ENCODE data around the gene ADGRV1.
"Not testable (repeated sequence)": the region's sequence is repeated elsewhere in the genome, so short reads cannot be mapped to it uniquely, and the experiment has no call there.

The ADGRV1 gene

DNA sequence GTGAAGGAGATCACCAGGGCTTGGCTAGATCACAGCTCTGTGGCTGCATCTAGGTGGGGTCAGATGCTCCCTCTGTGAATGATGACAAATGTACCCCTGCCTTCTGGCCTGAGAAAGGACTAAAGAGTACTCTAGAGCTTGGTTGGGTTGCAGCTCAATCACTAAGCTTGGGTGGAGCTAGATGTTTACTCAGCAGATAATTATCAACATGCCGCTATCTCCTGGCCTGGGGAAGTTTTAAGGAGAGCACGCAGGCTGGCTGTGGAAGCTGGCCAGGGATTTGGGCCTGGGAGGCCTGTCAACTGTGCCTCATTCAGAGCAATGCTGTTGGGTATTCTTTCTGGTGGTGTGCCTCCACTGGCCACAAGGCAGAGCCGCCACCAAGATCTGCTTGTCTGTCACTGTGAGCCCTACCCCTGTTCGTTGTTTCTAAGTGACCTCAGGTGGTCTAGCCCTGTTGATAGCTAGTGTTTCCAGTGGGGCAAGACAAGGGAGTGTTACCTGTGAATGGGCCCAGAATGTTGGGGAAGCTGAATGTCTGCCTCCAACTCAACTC, 181.7 kb downstream of the ADGRV1 start:
- DNase-seq (ENCODE audit: low spot score): no peak

GRCh38 chr5:90741022-90741564, 182.5 kb downstream of the ADGRV1 start:
- no peak for DNase-seq (ENCODE audit: low spot score)

GRCh38 chr5:90746119-90746518, 187.5 kb downstream of the ADGRV1 start:
- no peak for DNase-seq (ENCODE audit: low spot score)

DNA sequence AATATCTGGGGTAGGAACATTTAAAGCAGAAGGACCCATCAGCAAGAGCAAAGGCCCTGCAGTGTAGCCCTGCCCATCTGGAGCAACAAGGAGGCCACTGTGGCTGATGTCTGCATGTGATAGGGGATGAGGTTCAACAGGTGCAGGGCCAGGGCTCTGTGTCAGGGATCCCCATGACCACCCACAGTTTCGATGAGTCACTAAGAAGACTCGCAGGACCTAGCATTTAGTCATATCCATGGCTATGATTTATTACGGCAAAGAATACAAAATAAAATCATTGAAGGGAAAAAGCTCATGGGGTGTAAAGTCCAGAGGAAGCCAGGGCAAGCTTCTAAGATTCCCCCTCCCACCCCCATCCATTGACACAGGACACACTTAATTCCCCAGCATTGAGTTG, 188.6 kb downstream of the ADGRV1 start:
- DNase-seq (ENCODE audit: low spot score): no peak

- no peak for DNase-seq (ENCODE audit: low spot score)
These were observed 189.1 kb downstream of the ADGRV1 start for GRCh38 chr5:90747693-90748092.

DNA sequence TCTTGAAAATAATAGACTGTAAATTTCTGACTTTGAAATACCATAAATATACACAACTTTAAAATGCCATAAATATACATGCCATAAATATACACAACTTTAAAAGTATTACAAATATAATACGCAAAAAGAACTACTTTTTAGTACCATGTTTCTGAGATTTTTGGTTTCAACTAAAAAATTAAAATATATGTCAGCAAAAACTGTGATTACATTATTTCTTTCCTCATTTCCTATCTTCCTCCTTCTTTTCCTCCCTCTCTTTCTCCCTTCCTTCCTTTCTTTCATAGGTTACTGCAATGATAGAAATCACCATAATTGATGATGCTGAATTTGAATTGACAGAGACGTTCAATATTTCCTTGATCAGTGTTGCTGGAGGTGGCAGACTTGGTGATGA, 200.5 kb downstream of the ADGRV1 start:
- DNase-seq (ENCODE audit: low spot score): no peak

GRCh38 chr5:90767710-90768109, 209.1 kb downstream of the ADGRV1 start:
- DNase-seq (ENCODE audit: low spot score): no peak

DNA sequence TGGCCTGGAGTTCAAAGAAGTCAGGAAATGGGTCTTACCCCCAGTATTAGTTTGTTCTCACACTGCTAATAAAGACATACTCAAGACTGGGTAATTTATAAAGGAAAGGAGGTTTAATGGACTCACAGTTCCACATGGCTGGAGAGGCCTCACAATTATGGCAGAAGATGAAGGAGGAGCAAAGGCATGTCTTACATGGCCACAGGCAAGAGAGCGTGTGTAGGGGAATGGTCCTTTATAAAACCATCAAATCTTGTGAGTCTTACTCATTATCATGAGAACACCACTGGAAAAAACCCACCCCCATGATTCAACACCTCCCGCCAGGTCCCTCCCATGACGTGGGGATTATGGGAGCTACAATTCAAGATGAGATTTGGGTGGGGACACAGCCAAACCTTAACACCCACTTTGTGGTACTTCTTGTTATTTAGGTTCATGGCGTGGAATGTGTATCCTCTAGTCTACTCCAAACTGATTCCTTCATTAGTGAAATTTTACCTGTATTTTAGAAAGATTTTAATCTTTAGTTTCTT, 211.5 kb downstream of the ADGRV1 start:
- DNase-seq (ENCODE audit: low spot score): not testable (repeated sequence)

DNA sequence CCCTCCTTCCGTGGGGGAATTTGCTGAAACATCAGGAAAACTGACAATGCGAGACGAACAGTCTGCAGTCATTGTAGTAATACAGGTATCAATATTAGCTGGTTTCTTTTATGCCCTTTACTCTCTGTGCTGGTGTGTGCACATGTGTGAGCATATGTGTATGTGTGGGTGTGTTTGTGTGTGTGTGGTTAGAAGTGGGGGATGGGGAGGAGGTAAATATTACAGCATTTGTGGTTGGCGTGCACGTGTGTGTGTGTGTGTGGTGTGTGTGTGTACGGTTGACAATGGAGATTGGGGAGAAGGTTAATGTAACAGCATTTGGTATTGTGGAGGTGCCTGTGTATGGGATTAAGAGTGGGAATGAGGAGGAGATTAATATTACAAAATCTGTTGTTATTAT, 219.4 kb downstream of the ADGRV1 start:
- DNase-seq (ENCODE audit: low spot score): no peak

- DNase-seq (ENCODE audit: low spot score): peak; percentile 64
These were observed 225.1 kb downstream of the ADGRV1 start for GRCh38 chr5:90783460-90784333.

DNA sequence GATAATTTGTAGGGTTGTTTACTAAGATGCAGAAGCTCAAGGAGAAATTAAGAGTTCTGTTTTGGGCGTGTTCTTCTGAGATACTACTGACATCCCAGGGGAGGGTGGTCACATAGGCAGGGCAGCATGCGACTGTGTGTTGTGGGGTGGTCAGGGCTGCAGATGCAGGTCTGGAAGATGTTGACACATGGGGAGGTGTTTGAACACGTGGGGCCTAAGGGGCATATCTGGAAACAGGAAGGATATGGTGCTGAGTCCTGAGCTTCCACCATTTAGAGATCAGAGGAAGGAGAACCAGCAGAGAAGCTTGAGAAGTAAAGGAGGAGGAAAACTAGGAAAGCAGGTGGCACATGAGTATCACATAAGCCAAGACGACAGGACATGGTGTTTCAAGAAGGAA, 228.2 kb downstream of the ADGRV1 start:
- DNase-seq (ENCODE audit: low spot score): no peak

- no peak for DNase-seq (ENCODE audit: low spot score)
These were observed 234.1 kb downstream of the ADGRV1 start for GRCh38 chr5:90792725-90793124.

- no peak for DNase-seq (ENCODE audit: low spot score)
These were observed 234.6 kb downstream of the ADGRV1 start for GRCh38 chr5:90793183-90793582.

GRCh38 chr5:90796919-90797318, 238.3 kb downstream of the ADGRV1 start:
- DNase-seq (ENCODE audit: low spot score): not testable (repeated sequence)

DNA sequence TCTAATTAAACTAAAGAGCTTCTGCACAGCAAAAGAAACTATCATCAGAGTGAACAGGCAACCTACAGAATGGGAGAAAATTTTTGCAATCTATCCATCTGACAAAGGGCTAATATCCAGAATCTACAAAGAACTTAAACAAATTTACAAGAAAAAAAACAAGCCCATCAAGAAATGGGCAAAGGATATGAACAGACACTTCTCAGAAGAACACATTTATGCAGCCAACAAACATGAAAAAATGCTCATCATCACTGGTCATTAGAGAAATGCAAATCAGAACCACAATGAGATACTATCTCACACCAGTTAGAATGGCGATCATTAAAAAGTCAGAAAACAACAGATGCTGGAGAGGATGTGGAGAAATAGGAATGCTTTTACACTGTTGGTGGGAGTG, 241.5 kb downstream of the ADGRV1 start:
- DNase-seq (ENCODE audit: low spot score): not testable (repeated sequence)

DNA sequence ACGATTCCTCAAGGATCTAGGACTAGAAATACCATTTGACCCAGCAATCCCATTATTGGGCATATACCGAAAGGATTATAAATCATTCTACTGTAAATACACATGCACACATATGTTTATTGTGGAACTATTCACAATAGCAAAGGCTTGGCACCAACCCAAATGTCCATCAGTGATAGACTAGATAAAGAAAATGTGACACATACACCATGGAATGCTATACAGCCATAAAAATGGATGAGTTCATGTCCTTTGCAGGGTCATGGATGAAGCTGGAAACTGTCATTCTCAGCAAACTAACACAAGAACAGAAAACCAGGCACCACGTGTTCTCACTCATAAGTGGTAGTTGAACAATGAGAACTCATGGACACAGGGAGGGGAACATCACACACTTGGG, 241.9 kb downstream of the ADGRV1 start:
- DNase-seq (ENCODE audit: low spot score): not testable (repeated sequence)

GRCh38 chr5:90802474-90803317, 244.1 kb downstream of the ADGRV1 start:
- no peak for DNase-seq (ENCODE audit: low spot score)

DNA sequence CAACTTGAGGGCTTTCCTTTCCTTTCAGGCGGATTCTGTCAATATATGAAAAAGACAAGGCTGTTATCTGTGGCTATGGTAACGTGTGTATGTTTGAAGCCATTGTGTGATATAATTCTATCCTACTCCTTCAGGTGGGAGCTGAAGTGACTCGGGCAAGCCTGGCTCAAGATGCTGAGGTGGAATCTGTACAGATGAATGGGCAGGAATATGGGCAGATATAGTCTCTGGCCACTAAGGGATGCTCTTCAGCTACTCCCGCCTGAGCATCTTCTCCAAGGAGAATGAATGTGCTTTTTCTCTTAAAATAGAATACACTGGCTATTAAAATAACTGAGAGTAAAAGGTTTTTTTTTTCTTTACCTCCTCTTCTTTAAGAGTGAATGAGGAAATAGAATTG, 244.8 kb downstream of the ADGRV1 start:
- DNase-seq (ENCODE audit: low spot score): no peak

DNA sequence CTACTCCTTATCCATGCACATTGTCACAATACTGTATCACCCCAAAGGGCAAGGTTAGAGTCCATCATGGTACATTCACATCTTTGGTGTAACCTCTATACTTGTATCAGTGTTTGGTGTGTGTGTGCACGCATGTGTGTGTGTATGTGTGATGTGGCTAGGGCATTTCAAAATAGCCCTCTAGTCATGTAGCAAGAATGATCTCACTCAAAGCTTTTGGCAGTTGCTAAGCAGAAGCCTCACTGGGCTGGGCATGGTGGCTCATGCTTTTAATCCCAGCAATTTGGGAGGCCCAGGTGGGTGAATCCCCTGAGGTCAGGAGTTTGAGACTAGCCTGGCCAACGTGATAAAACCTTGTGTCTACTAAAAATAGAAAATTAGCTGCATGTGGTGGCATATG, 245.3 kb downstream of the ADGRV1 start:
- DNase-seq (ENCODE audit: low spot score): no peak

GRCh38 chr5:90807496-90807895, 248.9 kb downstream of the ADGRV1 start:
- no peak for DNase-seq (ENCODE audit: low spot score)

DNA sequence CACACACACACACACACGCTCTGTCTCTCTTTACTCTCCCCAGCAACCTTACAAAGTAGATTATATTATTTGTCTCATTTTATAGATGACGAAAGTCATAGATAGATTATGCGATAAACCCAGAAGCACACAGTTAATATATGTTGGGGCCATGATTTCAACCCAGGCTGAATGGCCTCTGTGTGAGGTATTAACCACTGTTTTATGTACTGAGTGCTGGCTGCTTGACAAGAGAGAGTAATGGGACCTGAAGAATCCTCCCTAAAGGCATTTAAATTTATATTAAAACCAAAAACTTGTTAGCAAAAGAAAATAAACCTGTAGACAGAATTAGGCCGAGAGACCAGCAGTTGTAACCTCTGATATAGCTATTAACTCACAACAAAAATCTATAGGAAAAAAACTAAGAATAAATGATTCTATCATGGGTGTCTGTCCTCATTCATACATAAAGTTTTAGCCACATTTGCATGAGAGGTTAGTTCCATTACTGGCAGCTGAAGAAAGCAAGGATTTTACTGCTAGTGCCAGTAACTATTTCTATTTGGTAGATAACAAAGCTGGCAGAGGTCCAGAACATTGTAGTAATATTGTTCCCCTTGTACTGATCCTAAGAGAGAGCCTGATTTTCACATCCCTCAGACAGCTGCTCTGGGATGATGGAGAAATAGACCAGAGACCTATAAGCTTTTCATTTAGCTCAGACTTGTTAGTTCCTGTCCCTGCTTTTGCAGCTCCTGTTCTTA, 250.9 kb downstream of the ADGRV1 start:
- no peak for DNase-seq (ENCODE audit: low spot score)

DNA sequence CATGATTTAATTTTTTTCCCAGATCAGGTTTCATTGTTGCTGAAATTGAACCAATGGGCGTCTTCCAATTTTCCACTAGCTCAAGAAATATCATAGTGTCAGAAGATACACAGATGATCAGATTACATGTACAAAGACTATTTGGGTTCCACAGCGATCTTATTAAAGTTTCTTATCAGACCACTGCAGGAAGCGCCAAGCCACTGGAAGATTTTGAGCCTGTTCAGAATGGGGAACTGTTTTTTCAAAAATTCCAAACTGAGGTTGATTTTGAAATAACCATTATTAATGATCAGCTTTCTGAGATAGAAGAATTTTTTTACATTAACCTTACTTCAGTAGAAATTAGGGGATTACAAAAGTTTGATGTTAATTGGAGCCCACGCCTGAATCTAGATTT, 251.6 kb downstream of the ADGRV1 start:
- no peak for DNase-seq (ENCODE audit: low spot score)

Data from hematopoietic multipotent progenitor cell treated with erythropoietin and hydrocortisone succinate and interleukin-3 and kit ligand, for 15 days (in vitro differentiated cells).